ENCODE data around the gene EDIL3.

The EDIL3 gene

GRCh38 chr5:84016085-84016484 is 368.6 kb downstream of the EDIL3 start:
- Histone ChIP-seq H2BK15ac (ENCODE audit: low read depth, poor library complexity, severe bottlenecking) (no peak overlapping the region), H3K9ac (ENCODE audit: low read length) (no peak overlapping the region), H3K4me3 (ENCODE audit: insufficient read depth in 1 of 2, low read depth in 1 of 2, low read length in 2 of 2) (no peak overlapping the region), H4K91ac (ENCODE audit: low read length) (no peak overlapping the region), H3K36me3 (ENCODE audit: control insufficient read depth in 1 of 2, insufficient read depth in 2 of 2, low read depth in 1 of 2, low read length in 2 of 2) (no peaks in the 10 kb centered on the region), H3K4ac (ENCODE audit: low read depth in 1 of 2, low read length in 2 of 2) (no peak overlapping the region), H3K23ac (ENCODE audit: low read length in 2 of 2) (no peak overlapping the region), H2BK120ac (ENCODE audit: low read depth, low read length) (no peak overlapping the region), H3K4me1 (ENCODE audit: control insufficient read depth, insufficient read depth, low read depth, low read length) (no peaks in the 10 kb centered on the region), H4K8ac (ENCODE audit: low read length) (no peak overlapping the region), H2AFZ (ENCODE audit: low read depth, low read length) (no peak overlapping the region), H3K27me3 (ENCODE audit: control insufficient read depth in 1 of 2, insufficient read depth in 1 of 2, low read length in 2 of 2) (no peaks in the 10 kb centered on the region), H2AK5ac (ENCODE audit: low read length, severe bottlenecking) (no peak overlapping the region), H3K14ac (ENCODE audit: low read length in 2 of 2) (no peak overlapping the region), H3K79me1 (replicated peaks; ENCODE audit: low read length, poor library complexity, severe bottlenecking) (peaks cover 5% of the 10 kb centered on the region), H2BK12ac (ENCODE audit: low read length in 2 of 2) (no peak overlapping the region), H3K27ac (ENCODE audit: low read length, poor library complexity, severe bottlenecking) (no peak overlapping the region), H3K18ac (ENCODE audit: low read depth in 1 of 2, low read length in 2 of 2) (no peak overlapping the region), H3K4me2 (ENCODE audit: low read length, poor library complexity, severe bottlenecking) (no peak overlapping the region), H3K9me3 (ENCODE audit: control insufficient read depth, low read length) (no peaks in the 10 kb centered on the region), H2BK5ac (ENCODE audit: low read depth, low read length, poor library complexity, severe bottlenecking) (no peak overlapping the region)
- DNase-seq: peak; percentile 88
- no CpG with 5 or more reads among the region's 3 CpGs for WGBS

- Histone ChIP-seq H2BK15ac (ENCODE audit: low read depth, poor library complexity, severe bottlenecking) (no peak overlapping the region), H2BK5ac (ENCODE audit: low read depth, low read length, poor library complexity, severe bottlenecking) (no peak overlapping the region), H3K14ac (ENCODE audit: low read length in 2 of 2) (no peak overlapping the region), H2AFZ (ENCODE audit: low read depth, low read length) (no peak overlapping the region), H3K9me3 (ENCODE audit: control insufficient read depth, low read length) (no peaks in the 10 kb centered on the region), H3K36me3 (ENCODE audit: control insufficient read depth in 1 of 2, insufficient read depth in 2 of 2, low read depth in 1 of 2, low read length in 2 of 2) (no peaks in the 10 kb centered on the region), H2BK120ac (ENCODE audit: low read depth, low read length) (no peak overlapping the region), H3K27me3 (ENCODE audit: control insufficient read depth in 1 of 2, insufficient read depth in 1 of 2, low read length in 2 of 2) (no peaks in the 10 kb centered on the region), H3K4me3 (ENCODE audit: insufficient read depth in 1 of 2, low read depth in 1 of 2, low read length in 2 of 2) (no peak overlapping the region), H3K9ac (ENCODE audit: low read length) (no peak overlapping the region), H3K23ac (ENCODE audit: low read length in 2 of 2) (no peak overlapping the region), H2BK12ac (ENCODE audit: low read length in 2 of 2) (no peak overlapping the region), H2AK5ac (ENCODE audit: low read length, severe bottlenecking) (no peak overlapping the region), H3K4me1 (ENCODE audit: control insufficient read depth, insufficient read depth, low read depth, low read length) (no peaks in the 10 kb centered on the region), H3K4ac (ENCODE audit: low read depth in 1 of 2, low read length in 2 of 2) (no peak overlapping the region), H3K4me2 (ENCODE audit: low read length, poor library complexity, severe bottlenecking) (no peak overlapping the region), H3K79me1 (replicated peaks; ENCODE audit: low read length, poor library complexity, severe bottlenecking) (peaks cover 6% of the 10 kb centered on the region), H3K27ac (ENCODE audit: low read length, poor library complexity, severe bottlenecking) (no peak overlapping the region), H3K18ac (ENCODE audit: low read depth in 1 of 2, low read length in 2 of 2) (no peak overlapping the region), H4K8ac (ENCODE audit: low read length) (no peak overlapping the region), H4K91ac (ENCODE audit: low read length) (no peak overlapping the region)
- peak; percentile 80 for DNase-seq
These were observed 369.7 kb downstream of the EDIL3 start for GRCh38 chr5:84014966-84015365.

- H3K4me3 ChIP-seq (ENCODE audit: insufficient read depth in 1 of 2, low read depth in 1 of 2, low read length in 2 of 2): no peak overlapping the region
- no peak overlapping the region for H4K8ac ChIP-seq (ENCODE audit: low read length)
- no peaks in the 10 kb centered on the region for H3K9me3 ChIP-seq (ENCODE audit: control insufficient read depth, low read length)
- no peak overlapping the region for H2BK120ac ChIP-seq (ENCODE audit: low read depth, low read length)
- H2BK12ac ChIP-seq (ENCODE audit: low read length in 2 of 2): no peak overlapping the region
- WGBS: no CpG with 5 or more reads among the region's 2 CpGs
- no peak overlapping the region for H3K23ac ChIP-seq (ENCODE audit: low read length in 2 of 2)
- no peak overlapping the region for H3K4me2 ChIP-seq (ENCODE audit: low read length, poor library complexity, severe bottlenecking)
- peak overlapping the region; percentile 72 for H2AK5ac ChIP-seq (ENCODE audit: low read length, severe bottlenecking)
- peaks cover 26% of the 10 kb centered on the region for H3K79me1 ChIP-seq (replicated peaks; ENCODE audit: low read length, poor library complexity, severe bottlenecking)
- DNase-seq: peak; percentile 32
- H3K14ac ChIP-seq (ENCODE audit: low read length in 2 of 2): no peak overlapping the region
- H2AFZ ChIP-seq (ENCODE audit: low read depth, low read length): no peak overlapping the region
- peaks cover 0 to 4% of the 10 kb centered on the region in 2 experiments for H3K36me3 ChIP-seq (ENCODE audit: control insufficient read depth in 1 of 2, insufficient read depth in 2 of 2, low read depth in 1 of 2, low read length in 2 of 2)
- H3K27me3 ChIP-seq (ENCODE audit: control insufficient read depth in 1 of 2, insufficient read depth in 1 of 2, low read length in 2 of 2): no peaks in the 10 kb centered on the region
- H3K4ac ChIP-seq (ENCODE audit: low read depth in 1 of 2, low read length in 2 of 2): no peak overlapping the region
- H3K4me1 ChIP-seq (ENCODE audit: control insufficient read depth, insufficient read depth, low read depth, low read length): peaks cover 3% of the 10 kb centered on the region
- peak overlapping the region; percentile 23 for H3K27ac ChIP-seq (ENCODE audit: low read length, poor library complexity, severe bottlenecking)
- H4K91ac ChIP-seq (ENCODE audit: low read length): no peak overlapping the region
- H2BK15ac ChIP-seq (ENCODE audit: low read depth, poor library complexity, severe bottlenecking): no peak overlapping the region
- no peak overlapping the region for H3K18ac ChIP-seq (ENCODE audit: low read depth in 1 of 2, low read length in 2 of 2)
- H3K9ac ChIP-seq (ENCODE audit: low read length): no peak overlapping the region
- no peak overlapping the region for H2BK5ac ChIP-seq (ENCODE audit: low read depth, low read length, poor library complexity, severe bottlenecking)
These were observed 390.9 kb downstream of the EDIL3 start for GRCh38 chr5:83993803-83994202.

GRCh38 chr5:83991566-83992224 is 393.0 kb downstream of the EDIL3 start:
- no peak overlapping the region for H3K4me3 ChIP-seq (ENCODE audit: insufficient read depth in 1 of 2, low read depth in 1 of 2, low read length in 2 of 2)

More at GRCh38 chr5:83991566-83992224, 393.0 kb downstream of the EDIL3 start:
- Histone ChIP-seq H3K4me1 (ENCODE audit: control insufficient read depth, insufficient read depth, low read depth, low read length) (peaks cover 3% of the 10 kb centered on the region), H3K9me3 (ENCODE audit: control insufficient read depth, low read length) (no peaks in the 10 kb centered on the region), H4K91ac (ENCODE audit: low read length) (no peak overlapping the region), H2AFZ (ENCODE audit: low read depth, low read length) (no peak overlapping the region), H3K14ac (ENCODE audit: low read length in 2 of 2) (no peak overlapping the region), H4K8ac (ENCODE audit: low read length) (no peak overlapping the region), H3K36me3 (ENCODE audit: control insufficient read depth in 1 of 2, insufficient read depth in 2 of 2, low read depth in 1 of 2, low read length in 2 of 2) (no peaks in the 10 kb centered on the region), H2BK12ac (ENCODE audit: low read length in 2 of 2) (no peak overlapping the region), H2BK15ac (ENCODE audit: low read depth, poor library complexity, severe bottlenecking) (no peak overlapping the region), H3K4ac (ENCODE audit: low read depth in 1 of 2, low read length in 2 of 2) (no peak overlapping the region), H2AK5ac (ENCODE audit: low read length, severe bottlenecking) (peak overlapping the region; percentile 0), H3K79me1 (replicated peaks; ENCODE audit: low read length, poor library complexity, severe bottlenecking) (peaks cover 12% of the 10 kb centered on the region), H3K18ac (ENCODE audit: low read depth in 1 of 2, low read length in 2 of 2) (no peak overlapping the region), H2BK5ac (ENCODE audit: low read depth, low read length, poor library complexity, severe bottlenecking) (no peak overlapping the region), H3K23ac (ENCODE audit: low read length in 2 of 2) (no peak overlapping the region), H3K27me3 (ENCODE audit: control insufficient read depth in 1 of 2, insufficient read depth in 1 of 2, low read length in 2 of 2) (no peaks in the 10 kb centered on the region), H3K4me2 (ENCODE audit: low read length, poor library complexity, severe bottlenecking) (no peak overlapping the region), H3K27ac (ENCODE audit: low read length, poor library complexity, severe bottlenecking) (peak overlapping the region; percentile 88), H3K9ac (ENCODE audit: low read length) (no peak overlapping the region), H2BK120ac (ENCODE audit: low read depth, low read length) (no peak overlapping the region)
- DNase-seq: no peak
- 93% methylated on average over 9 of the region's 9 CpGs for WGBS
